ENCODE measurements around the gene CRKL.

Gene CRKL

DNA sequence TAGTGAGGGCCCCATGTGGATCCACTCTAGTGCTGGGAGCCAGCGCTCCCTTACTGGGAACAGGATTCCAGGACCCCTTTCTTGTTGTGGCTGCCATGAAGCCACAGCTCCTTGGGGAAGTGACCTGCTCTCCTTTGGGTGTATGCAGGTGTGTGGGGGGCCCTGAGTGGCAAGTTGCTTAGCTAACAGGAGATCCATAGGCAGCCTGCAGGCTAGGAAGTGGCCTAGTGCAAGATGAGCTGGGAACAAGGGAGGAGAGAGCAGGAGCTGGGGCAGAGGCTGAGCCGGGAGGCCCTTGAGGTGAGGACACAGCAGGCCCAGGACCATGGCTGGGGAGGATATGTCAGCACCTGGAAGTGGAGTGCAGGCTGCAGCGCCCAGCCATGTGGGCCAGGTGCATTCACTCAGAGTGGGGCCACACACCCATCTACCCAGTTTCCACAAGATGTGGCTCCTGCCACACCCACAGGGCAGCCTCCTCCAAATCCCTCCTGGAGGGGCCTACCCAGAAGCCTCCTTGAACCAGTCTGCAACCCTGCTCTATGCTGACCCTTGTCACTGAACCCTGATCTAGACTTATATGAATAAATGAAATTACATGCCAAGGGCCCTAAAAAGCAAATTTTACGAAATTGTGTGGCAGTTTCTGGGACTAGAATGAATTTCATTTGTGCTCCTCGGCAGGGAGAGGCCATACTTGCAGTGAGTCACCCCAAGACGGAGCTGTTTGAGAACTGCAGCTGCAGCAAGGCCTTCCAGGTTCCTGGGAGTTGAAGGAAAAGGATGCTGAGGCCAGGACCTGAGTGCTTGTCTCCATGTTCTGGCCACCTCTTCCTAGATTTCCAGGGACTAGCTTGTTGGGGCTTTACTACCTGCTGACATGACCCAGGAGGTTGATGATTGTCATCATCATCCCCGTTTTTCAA is 81.5 kb downstream of the CRKL start:
- peak; percentile 38 for DNase-seq

DNA sequence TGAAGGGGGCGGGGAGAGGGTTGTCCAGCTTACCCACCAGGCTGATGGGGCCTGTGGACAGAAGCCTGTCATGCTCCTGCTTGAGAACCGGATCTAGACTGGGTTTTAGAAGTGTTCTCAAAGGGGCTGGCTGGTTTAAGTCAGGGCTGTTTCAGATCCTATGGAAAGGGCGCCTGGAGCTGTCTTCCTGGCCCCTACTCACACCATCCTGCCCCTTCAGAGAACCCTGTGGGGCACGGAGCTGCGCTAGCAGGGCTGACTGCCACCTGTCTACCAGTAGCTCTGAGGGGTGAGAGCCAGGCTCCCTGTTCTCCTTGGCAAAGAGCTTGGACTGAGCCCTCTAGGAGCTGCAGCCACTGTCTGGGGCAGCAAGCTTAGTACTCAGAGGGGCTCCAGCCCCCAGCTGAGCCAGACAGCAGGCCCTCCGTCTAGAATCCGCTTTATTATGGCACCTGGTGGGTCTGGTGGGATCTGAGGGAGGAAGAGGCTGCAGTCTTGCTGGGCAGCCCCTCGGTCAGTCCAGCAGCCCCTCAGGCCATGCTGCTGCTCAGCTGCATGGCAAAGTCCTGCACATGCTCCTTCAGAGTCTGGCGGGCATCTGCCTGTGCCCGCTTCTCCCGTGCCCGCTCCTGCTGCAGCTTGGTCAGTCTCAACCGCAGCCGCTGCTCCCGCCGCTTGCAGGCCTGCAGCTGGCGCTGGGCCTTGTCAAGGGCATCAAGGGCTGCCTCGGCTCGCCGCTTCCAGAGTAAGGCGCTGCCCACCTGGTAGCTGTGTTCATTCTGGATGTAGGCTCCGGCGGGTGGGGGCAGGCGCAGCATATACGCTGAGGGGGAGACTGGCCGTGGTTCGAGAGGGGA is 82.4 kb downstream of the CRKL start:
- DNase-seq: no peak

DNA sequence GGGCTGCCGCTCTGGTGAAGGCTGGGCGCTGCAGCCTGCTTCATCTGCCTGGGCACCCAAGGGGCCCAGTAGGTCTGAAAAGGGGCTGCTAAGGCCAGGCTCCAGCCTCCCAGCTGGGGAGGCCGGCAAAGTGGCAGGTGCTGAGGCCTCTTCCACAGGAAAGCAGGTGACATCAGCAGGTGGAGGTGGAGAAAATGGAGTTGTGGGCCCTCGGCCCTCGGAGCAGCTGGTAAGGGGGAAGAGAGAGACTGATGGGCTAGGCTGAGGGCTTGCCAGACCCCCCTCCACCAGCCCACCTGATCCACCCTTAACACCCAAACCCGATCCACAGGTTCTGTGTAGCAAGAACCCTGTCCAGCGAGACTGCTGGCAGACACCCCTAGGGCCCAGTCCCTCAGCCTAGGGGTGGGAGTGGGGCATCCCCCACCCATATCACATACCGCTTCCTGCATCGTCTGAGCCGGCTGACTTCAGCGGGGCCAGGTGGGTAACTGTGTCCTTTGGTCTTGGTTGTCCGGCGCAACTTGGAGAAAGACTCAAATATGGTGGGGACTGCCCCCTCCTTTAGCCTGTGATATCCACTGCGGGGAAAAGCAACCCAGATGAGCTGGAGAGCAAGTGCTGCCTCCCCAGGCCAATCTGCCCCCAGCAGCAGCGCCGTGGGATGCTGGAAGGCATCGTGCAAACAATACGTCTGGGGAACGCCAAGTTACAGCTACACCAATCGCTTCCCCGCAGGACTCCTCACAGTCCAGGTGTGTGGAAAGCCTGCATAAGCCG is 83.2 kb downstream of the CRKL start:
- DNase-seq: no peak

DNA sequence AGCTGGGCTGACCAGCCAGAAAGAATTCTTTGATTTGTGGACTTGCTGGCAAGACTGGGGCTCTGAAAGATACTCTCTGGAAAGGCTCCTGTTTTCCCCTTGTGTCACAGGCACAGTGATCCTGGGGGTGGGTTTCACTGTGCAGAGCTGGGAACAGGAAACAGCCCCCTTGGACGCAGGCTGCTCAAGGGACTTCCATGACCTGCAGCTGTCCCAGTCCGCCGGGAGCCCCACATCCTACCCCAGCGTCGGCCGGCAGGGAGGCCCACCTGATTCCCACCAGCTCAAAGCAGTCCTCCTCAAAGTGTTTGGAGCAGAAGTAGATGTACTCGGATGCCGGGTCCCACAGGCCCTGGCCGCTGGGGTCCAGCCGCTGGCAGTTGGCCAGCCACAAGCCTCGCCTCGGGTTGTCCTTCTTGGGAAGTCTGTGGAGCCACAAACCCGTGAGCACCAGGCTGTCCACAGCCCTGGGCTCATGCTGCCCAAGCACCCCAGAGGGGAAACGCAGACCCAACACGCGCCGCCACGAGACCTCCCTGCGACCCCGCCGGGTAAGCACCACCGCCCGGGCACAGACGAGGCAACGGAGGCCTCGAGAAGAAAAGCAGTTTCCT is 83.9 kb downstream of the CRKL start:
- DNase-seq: peak; percentile 25

DNA sequence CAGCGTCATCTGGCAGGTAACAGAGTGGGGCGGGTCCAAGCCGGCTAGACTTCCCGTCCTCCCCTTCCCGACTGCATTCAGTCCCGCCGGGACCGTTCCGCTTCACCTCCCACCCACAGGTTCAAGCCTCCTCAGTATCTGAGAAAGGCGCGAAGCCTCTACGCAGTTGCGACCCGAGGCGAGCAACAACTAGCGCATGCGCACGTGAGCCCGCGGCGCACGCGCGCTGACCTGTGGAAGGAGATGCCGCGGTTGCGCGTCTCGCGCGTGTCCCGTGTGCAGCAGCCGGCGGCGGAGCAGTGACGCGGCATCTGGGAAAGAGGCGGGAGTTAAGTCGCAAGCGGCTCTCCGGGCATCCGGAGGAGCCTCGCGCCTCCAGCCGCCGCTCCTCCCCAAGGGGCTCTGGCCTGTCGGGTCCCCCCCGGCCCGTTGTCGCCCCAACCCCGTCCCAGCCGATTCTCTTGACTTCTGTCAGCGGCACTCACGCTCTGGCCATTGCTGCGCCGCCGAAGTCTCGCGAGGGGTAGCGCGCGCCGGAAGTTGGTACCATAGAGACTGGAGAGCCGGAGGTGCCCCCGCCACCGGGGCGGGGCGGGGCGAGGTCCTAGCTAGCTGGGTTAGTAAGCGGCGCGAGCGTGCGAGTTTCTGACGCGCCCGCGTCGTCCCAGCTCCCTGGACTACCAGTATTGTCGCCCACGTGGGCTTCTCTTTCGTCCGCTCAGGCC is 84.6 kb downstream of the CRKL start, which contains the start of gene THAP7:
TSS of gene THAP7 (minus strand) at position 518 of the 725 bp plus-strand sequence. CDS start at position 311, 207 bp downstream.
- DNase-seq: peak; percentile 97

All from EL (cell line).